Amniotic stem cell (primary cell): Measurements from ENCODE around the gene IMMP2L.
"Not testable (repeated sequence)": the region's sequence is repeated elsewhere in the genome, so short reads cannot be mapped to it uniquely, and the experiment has no call there.

Source experiments
- DNase-seq: peaks from one replicate; lab custom pipeline; 2025; lab: John Stamatoyannopoulos, UW

The IMMP2L gene

GRCh38 chr7:111329367-111330234 lies 232.7 kb downstream of the IMMP2L start:
- no peak for DNase-seq

GRCh38 chr7:111328487-111328886 lies 233.8 kb downstream of the IMMP2L start:
- no peak for DNase-seq

- no peak for DNase-seq
Observed at GRCh38 chr7:111324776-111325175, 237.5 kb downstream of the IMMP2L start.

GRCh38 chr7:111324228-111324627 lies 238.1 kb downstream of the IMMP2L start:
- DNase-seq: no peak

- not testable (repeated sequence) for DNase-seq
Observed at GRCh38 chr7:111323670-111324069, 238.6 kb downstream of the IMMP2L start.

- no peak for DNase-seq
Observed at GRCh38 chr7:111320133-111320532, 242.2 kb downstream of the IMMP2L start.

- DNase-seq: no peak
Observed at GRCh38 chr7:111312966-111313365, 249.3 kb downstream of the IMMP2L start.

- DNase-seq: no peak
Observed at GRCh38 chr7:111308691-111309090, 253.6 kb downstream of the IMMP2L start.

- DNase-seq: no peak
Observed at GRCh38 chr7:111301891-111302290, 260.4 kb downstream of the IMMP2L start.

GRCh38 chr7:111294494-111294893 lies 267.8 kb downstream of the IMMP2L start:
- DNase-seq: no peak

- DNase-seq: no peak
Observed at GRCh38 chr7:111292026-111292470, 270.2 kb downstream of the IMMP2L start.

- no peak for DNase-seq
Observed at GRCh38 chr7:111290982-111291381, 271.3 kb downstream of the IMMP2L start.

- DNase-seq: no peak
Observed at GRCh38 chr7:111290419-111290818, 271.9 kb downstream of the IMMP2L start.

GRCh38 chr7:111288441-111288840 lies 273.9 kb downstream of the IMMP2L start:
- not testable (repeated sequence) for DNase-seq

- no peak for DNase-seq
Observed at GRCh38 chr7:111282626-111283025, 279.7 kb downstream of the IMMP2L start.

- no peak for DNase-seq
Observed at GRCh38 chr7:111274857-111275256, 287.4 kb downstream of the IMMP2L start.

GRCh38 chr7:111272092-111272491 lies 290.2 kb downstream of the IMMP2L start:
- no peak for DNase-seq

- not testable (repeated sequence) for DNase-seq
Observed at GRCh38 chr7:111270794-111271193, 291.5 kb downstream of the IMMP2L start.

GRCh38 chr7:111268941-111269340 lies 293.4 kb downstream of the IMMP2L start:
- no peak for DNase-seq

- no peak for DNase-seq
Observed at GRCh38 chr7:111266613-111267012, 295.7 kb downstream of the IMMP2L start.

GRCh38 chr7:111265394-111265793 lies 296.9 kb downstream of the IMMP2L start:
- no peak for DNase-seq

- no peak for DNase-seq
Observed at GRCh38 chr7:111264981-111265380, 297.3 kb downstream of the IMMP2L start.

- no peak for DNase-seq
Observed at GRCh38 chr7:111264111-111264868, 298.0 kb downstream of the IMMP2L start.
